Suprapubic skin (tissue), 4 donors: ENCODE results near the gene CHPT1.

Experiments
- CTCF ChIP-seq, 2 donors: fragments of 200-600 bp in 1 of 2; fragments of 450-650 bp in 1 of 2; sonication (generic) in 1 of 2; IDR thresholded peaks; one replicate each; pipeline ENCODE4 v1.5.1; 2016 to 2019; ENCODE audit warnings: antibody characterized with exemption in 2 of 2, mild to moderate bottlenecking in 1 of 2, moderate library complexity in 1 of 2
- EP300 ChIP-seq: sonication (generic); formaldehyde crosslinking; IDR thresholded peaks from one replicate; pipeline ENCODE4 v1.6.1; 2017; ENCODE audit warnings: antibody characterized with exemption
- POLR2AphosphoS5 ChIP-seq, 3 donors: sonication (generic); formaldehyde crosslinking; IDR thresholded peaks; one replicate each; pipeline ENCODE4 v1.6.1; 2017; ENCODE audit warnings: antibody characterized with exemption in 3 of 3

DNA sequence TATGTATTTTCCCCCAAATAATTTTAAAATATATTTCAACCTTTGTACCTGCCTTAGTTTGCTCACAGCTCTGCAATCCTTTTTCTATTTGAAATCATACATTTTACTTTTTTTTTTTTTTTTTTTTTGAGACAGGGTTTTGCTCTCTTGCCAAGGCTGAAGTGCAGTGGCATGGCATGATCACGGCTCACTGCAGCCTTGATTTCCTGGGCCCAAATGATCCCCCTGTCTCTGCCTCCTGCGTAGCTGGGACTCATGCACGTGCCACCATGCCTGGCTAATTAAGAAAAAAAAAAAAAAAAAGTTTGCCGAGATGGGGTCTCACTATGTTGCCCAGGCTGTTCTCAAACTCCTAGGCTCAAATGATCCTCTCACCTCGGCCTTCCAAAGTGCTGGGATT is 43.1 kb downstream of the CHPT1 start:
- TF ChIP-seq CTCF (IDR thresholded peaks at IDR 0.05) (no peak), EP300 (no peak), POLR2AphosphoS5 (IDR thresholded peaks at IDR 0.05) (no peak)
